Right kidney (tissue), 1 donor: ENCODE measurements around the gene ATG2B.

Experiments
- DNase-seq: peaks from one replicate; pipeline ENCODE4 v3.0.0-alpha.2; 2016

Gene ATG2B

DNA sequence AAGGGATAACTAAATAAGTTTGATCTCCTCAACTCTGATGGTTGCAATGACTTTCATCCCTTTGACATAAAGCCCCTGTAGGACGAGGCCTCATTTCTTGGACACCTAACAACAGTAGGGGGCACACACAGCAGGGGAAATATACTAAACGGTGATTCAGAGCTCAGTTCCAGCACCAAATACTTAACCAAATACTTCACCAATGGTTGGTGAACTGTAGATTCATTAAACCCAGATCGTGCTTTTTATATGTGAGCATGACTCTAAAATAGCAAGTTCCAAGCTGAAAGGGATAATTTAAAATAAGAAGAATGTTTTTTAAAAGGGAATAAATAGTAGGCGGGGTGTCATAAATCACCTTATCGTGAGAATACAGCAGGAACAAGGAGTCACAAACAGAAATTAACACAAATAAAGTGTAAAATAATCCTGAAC is 53.2 kb downstream of the ATG2B start:
- DNase-seq = no peak

DNA sequence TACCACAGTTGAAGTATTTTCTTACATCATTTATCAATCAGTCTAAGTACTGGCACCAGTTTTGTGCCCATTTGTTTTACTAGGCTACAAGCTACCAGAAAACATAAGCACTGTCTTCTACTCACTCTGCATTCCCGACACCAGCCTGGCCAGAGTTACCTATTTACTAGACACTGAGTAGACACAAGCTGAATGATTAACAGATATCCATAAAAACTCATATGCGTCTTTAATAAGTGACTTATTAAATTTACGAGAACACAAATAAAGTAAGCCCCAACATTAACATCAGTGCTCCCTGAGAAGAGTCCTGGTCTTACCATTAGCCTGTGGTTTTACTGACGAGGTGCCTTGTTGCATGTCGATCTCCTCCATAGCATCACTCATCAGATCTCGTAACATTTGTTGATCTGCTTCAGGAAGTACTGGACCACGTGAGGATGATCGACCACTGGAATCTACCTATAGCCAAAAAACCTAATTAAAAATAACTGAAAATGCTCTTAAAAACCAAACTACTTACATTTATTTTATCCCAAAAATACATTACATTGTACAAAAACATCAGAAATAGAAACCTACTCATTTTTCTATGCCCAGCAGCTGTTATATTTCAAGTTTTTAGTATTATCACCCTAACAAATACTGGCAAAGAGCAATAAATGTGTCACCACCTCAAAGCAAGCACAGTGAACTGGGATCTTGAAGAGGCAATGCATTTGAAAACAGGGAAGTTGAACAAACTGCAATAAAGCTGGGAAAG is 53.8 kb downstream of the ATG2B start:
- peak; percentile 25 for DNase-seq

DNA sequence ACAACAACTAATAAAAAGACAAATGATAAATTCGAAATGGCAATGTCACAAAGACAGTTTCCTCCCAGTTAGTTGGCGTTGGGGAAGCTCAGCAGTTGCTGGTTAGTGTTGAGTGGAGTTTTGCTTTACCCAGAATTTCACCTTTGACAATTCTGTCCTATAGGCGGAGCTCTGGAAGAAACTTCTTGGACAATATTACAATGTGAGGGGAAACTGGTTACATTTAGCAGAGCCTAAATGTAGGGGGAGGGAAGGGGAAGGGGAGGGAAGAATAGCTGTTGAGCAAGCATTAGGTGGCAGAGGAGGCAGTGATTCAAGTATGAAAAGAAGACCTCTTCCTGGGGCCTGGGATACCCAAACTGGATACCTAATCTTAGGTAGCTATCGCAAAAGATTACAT is 55.7 kb downstream of the ATG2B start:
- DNase-seq = no peak

DNA sequence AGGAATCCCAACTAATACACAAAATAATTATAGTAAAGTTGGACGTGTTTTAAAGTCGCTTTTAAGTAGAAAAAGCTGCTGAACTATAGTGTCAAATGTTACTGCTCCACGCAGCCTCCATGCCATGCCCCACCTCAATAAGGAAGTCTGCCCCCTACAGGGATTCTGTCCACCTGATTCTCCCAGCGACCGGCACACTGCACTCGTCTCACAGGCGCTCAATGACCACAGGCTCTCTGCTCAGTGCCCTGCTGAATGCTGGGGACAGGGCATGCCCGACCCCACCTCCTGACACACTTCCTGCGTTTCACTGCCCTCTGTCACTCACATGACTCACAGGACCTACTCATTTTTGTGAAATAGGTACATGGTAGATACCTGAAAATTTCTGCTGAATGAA is 58.2 kb downstream of the ATG2B start:
- no peak for DNase-seq

DNA sequence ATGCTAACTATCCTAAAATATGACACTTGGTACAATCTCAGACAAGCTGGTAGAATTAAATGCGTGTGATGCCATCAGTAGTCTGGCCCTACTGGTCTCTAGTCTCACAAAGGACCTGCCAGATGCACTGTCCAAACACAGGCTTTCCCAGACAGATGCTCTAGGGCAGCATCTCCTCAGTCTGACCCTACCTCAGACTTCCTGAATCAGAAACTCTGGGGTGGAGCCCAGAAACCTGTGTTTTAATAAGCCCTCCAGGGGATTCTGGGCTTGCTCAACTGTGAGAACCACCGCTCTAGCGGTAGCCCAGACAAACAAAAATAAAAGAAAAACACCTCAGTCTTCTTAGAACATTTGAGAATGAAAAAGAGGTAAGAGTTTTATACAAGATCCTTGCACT is 59.2 kb downstream of the ATG2B start:
- DNase-seq = no peak

DNA sequence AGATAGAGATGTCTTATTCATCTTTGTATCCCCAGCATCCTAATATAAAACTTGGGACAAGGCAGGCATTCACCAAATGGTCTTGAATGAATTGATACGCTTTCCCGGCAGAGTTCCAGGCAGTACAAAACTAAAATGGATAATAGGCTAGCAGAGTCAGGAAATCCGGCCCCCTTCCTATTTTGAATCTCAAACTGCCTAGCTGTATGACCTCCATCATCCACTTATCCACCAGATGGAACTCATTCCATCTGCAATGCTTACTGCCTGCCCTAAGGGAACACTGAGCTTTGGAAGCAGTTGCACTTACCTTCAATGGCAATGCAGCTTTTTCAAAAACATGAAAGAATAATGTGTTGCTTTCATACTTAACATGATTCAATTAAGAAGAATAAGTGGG is 63.7 kb downstream of the ATG2B start:
- no peak for DNase-seq

DNA sequence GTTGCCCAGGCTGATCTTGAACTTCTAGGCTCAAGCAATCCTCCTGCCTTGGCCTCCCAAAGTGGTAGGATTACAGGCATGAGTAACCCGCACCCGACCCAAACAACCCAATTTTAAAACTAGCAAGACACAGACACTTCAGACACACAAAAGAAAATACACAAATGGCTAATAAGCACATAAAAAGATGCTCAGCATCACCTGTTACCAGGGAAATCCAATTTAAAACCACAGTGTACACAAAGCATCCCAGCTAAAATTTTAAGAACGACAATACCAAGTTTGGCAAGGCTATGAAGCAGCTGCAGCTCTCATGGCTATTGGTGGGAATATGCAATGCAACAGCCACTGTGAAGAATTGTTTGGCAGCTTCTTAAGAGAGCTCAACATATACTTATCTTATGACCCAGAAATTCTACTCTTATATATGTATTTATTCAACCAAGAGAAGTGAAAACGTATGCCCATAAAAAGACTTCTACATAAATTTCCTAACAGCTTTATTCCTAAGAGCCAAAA is 65.1 kb downstream of the ATG2B start:
- no peak for DNase-seq

DNA sequence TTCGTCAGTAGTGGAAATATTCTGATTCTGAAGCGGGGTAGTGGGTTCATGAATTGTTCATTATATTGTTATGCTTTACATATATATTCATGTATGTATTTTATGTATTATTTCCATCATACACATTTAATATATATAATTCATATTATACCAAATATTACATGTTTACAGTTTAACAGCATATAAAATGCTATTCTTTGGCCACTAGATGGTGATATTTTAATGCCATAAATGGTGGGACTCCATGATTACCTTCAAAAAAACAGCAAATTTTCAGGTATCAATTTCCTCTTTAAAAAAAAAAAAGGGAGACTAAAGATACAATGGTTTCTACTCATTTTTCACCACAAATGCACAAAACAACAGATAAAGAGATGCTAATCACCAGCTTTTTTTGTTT is 66.1 kb downstream of the ATG2B start:
- DNase-seq = no peak

DNA sequence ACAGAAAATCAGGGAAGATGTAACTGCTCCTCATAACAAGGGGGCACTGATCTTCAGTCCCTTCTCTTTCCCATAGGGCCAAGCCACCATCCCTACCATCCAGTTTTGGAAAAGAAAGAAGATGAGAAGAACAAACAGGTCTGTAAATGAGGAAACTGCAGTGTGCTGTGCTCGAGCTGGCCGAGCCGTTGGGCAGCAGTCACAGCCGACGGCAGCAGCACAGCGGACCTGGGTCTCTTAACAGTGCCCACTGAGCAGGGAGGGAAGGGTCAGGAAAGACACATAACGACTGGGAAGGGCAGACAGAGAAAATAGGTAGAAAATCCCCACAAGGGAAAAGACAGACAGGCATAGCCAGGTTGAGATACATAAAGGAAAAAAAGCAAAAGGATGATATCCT is 68.9 kb downstream of the ATG2B start:
- DNase-seq = no peak

DNA sequence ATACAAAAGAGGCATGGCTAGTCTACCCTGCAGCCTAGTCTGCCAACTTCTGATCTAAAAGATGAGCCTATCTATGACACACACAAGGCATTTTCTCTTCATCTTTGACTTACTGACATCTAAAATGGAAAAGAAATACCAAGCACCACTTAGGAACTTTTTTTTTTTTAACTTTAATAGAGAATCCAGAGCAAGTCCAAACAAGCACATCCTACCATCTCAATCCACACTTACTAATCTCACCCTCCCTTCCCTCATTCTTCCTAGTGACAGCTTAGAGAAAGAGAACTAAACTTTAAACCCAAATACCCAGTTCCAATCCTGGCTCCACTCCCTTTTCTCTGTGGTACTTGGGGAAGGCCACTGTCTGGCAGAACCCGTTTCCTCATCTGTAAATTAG is 75.3 kb downstream of the ATG2B start:
- no peak for DNase-seq

DNA sequence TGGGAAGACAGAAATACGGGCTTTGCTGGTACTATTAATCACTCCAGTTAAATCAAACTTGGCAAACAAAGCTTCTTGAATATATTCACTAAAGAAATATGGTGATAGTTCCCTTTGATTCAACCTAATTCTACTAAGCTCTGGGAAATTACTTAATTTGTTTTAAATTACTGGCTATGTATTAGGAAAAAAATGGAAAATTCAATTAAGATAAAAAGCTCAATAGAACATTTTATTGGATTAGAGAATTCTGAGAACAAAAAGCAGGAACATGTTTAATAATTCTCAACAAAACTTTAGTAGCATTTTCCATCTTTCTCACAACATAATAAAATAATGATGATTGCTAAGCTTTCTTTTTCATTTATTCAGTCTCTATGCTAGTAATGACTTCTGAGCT is 76.9 kb downstream of the ATG2B start:
- DNase-seq = no peak

DNA sequence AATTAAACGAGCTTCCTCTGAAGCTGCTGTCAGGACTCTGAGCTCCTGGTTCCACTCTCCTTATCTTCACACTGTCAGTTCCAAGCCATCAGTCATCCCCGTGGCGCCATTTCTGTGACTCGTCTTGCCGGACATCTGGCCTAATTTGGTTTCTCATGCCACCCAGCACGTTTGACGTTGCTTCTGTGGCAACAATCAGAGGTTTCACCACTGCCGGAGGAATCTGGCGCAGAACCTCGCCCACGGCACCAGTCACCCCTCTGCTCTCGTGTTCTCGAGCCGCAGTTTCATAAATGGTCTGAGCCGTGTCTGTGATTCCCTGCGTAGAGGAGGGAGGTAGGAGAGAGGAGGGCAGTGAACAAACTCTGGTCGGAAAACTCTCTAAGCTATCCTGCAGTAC is 77.5 kb downstream of the ATG2B start:
- DNase-seq = no peak

DNA sequence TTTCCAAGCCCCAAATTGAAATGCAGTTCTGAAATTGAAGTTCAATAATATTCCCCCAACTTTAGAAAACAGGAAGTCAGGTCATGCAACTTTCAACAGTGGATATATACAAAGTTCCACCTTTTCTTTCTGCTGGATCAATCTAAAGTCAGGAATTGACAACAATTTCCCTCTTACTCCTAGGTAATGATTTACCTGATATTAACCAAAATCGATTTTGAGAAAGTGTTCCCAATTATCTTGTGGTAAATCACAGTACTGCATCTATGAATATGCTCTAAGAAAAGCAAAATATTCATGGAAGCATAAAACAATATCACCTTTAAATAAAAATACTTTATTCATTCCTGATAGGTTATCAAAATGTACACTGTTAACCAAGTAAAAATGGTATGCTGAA is 78.7 kb downstream of the ATG2B start:
- DNase-seq = no peak

DNA sequence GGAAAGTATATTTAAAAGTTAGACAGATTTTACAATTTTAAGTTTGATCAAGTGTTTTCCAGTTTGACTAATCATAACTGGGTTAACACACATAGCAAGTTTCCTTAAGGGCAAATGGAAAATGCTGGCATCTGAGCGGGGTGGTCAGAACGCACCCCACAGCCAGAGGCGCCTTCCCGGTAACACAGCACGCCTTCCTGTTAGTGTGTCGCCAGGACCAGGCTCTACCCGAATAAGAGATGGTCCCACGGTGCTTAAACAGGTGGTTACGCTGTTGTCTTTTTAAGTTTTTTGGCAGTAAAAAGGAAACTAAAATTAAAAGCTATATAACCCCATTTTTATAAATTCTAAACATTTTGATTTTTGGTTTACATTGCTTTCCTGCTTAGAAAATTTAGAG is 79.1 kb downstream of the ATG2B start:
- DNase-seq = no peak

DNA sequence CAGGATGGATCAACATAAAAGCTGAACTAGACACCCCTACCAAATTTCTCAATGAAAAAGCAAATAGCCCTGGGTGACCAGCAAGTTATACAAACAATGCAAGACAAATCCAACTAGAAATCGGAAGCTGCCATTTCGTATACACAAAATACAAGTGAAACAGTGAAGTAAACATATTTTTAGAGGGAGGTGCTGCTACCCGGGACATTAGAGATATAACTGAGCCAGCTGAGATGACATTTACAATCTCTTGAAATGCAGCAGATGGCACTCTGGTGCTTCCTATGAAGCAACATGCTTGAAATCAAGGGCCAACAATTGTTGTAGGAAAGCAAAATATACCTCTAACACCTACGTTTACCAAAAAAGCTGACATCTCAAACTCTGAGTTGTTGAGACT is 81.7 kb downstream of the ATG2B start:
- no peak for DNase-seq

DNA sequence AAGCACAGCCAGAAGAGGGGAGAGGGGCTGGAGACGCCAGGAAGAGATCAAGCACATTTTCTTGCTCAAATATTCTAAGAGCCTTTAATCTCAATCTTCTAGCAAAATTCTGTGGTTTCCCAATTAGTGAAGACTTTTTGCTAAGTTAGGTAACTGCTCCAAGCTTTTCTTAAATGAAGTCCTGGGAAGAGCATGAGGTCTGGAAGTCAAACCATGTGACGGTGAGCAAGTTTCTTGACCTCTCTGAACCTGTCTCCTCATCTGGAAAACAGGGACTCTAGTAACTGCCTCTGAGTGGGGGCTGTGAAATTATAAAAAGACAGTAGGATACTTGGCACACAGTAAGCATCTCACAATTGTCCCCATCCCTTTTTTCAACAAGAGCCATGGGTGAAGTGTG is 83.0 kb downstream of the ATG2B start:
- DNase-seq = no peak

DNA sequence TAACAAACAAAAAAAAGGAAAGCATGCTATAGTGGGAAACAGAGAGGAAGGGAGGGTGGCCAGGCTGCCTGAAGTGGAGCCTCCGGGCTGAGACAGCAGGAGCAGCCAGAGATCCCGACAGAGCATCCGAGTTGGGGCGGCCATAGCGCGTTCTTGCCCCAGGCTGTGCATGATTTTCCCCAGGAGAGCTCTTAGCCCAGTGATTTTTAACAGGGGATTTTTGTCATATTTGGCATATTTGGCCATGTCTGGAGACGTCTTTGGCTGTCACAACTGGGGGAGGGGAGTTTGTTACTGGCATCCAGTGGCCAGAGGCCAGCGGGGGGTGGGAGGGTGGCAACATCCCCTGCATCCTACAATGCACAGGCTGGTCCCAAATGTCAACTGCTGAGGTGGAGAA is 83.6 kb downstream of the ATG2B start:
- DNase-seq = no peak

DNA sequence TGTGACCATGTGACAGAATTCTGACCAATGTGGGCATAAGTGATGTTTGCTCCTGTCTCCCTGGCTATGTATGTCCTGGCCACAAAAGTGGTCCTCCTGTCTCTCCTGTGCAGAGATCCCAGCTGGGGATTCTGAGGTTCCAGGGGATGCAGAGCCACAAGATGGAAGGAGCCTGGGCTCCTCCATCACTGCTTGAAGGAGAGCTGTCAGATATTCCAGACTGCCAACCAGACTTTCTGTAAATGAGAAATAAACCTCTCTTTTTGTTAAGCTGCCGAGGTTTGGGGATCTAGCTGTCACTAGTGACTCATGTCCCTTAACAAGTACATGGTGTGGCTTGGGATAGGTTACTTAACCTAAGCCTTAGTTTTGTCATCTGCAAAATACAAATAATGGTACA is 85.3 kb downstream of the ATG2B start:
- DNase-seq = no peak

DNA sequence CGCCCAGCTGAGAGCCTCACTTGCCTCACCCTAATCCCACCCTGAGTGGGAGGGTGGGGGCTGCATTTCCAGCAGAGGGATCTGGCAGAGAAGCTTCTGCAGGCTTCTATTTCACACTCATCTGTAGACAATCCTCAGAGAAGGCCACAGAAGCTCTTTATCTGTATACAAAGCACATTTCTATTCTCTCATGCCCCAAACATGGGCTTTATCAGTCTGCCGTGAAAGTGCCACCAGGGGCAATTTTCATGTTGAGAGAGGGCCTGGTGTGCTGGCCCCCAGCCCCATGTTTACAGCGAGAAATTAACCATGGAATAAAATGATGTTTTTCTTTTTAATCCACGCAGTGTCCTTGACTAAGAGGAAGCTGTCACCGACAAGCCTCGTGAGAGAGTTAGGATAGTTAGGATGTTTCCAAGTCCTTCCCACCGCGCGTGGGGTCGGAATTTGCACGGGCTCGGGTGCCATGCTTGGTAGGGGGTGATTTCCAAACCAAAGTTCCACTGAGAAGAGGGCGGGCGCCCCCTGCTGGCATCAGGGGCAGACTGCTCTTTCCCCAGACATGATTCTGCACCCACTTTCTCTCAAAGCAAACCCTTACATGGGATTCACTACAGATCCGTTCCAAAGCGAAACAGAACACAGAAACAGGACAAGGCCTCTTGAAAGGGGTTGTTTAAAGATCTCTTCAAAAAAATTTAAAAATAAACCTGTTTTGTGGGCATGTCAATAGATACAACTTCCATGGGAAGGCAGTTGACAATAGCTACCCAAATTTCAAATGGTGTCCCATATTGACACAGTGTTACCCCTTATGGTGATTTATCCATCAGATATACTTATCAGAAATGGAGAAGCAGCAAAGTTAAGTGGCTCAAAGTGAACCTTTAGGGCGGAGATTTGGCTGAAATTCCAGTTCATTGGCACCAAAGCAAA is 87.7 kb downstream of the ATG2B start:
- DNase-seq = peak; percentile 42

DNA sequence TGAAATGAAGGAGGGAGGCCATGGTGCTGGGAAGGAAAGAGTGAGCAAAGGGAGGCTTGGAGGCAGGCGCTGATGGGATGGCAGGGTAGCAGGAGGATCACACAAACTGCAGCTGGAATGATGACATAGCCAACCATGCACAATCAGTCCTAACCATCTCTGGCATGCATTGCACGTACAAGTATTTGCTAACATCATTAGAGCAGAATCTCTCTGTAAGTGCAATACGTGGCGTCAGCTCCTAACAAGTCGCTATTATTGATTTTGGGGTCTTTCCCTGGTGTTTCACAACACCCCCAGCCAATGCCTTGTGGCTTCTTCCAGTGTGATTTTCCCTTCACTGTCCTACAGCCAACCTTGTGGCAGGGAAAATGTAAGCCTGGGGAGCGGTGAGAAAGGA is 88.6 kb downstream of the ATG2B start:
- no peak for DNase-seq

DNA sequence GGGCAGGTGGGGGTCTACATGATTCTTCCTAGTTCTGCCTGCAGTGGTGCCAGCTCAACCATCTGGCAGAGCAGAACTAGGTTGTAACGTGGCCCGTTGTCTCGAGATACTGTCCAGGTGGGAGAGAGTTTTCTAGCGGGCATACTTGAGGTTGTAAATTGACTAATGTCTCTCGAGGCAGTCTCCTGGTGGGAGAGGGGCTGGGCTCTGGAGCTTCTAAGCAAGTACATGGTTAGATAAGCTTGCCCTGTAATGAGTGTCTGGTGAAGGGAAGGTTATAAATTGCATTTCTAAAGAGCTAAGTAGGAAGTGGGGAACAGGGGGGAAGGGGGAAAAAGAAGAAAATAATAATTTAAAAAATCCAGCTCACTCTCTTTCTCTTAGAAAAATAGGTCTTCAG is 89.0 kb downstream of the ATG2B start:
- no peak for DNase-seq

DNA sequence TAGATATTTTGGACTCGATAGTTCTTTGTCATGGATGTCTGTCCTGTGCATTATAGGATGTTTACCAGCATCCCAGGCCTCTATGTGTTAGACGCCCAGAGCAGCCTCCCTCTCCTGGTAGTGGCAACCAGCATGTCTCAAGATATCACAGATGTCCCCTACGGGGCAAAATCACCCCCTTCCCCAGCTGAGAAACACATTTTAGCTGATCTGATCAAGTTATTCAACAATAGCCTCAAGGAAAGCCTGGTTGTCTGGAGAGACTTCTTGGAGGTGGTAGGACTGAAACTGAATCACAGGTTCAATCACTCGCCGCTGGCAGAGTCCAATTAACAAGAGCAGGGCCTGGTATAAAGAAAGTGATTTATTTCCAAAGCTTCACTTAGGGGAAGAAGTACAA is 89.5 kb downstream of the ATG2B start:
- DNase-seq = no peak

DNA sequence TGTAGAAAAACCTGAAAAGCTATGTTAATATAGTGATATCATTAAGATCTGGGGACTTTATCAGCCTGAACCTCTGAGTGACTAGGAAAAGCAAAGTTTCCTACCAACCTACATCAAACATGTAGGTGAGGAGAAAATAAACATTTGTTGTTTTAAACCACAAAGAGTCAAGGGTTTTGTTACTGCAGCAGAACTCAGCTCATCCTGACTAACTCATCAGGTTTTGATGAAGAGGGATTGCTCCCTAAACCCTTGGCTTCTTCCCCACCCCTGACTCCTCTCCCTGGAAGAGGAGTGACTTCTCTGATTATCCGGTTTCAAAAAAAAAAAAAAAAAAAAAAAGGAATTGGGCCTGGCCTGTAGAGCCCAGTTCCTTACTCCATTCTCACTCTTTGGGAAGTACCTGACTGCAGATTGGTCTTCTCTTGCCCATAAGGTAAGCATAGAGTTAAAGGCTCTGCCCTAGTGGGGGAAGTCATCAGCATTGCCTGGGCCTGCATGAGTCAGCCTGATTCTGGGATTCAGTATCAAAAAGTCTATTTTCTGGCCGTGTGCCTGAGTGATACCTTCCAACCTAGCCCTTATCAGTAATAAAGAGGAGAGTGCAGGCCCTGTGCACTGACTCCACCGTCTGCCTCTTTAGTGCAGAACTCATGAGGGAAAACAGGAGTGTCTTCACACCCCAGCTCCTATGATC is 90.2 kb downstream of the ATG2B start:
- DNase-seq = no peak
